GM06990 (cell line): ENCODE data around the gene STAT1.

ENCODE experiments used
- DNase-seq: peaks from one replicate; pipeline ENCODE4 v3.0.0-alpha.2; 2011; ENCODE audit not compliant: insufficient read length; ENCODE audit errors: extremely low read depth
- H3K27me3 ChIP-seq: replicated peaks from 2 replicates; pipeline ENCODE4 v1.6.0; 2011; ENCODE audit warnings: low read length; ENCODE audit not compliant: control insufficient read depth, insufficient read depth
- H3K36me3 ChIP-seq: 2 replicates; pipeline ENCODE4 v1.5.1; 2011; ENCODE audit warnings: low read length; ENCODE audit not compliant: control insufficient read depth, insufficient read depth
- H3K4me3 ChIP-seq: replicated peaks from 2 replicates; pipeline ENCODE4 v1.5.1; 2011; ENCODE audit warnings: low read depth, mild to moderate bottlenecking, control low read depth, low read length
- CTCF ChIP-seq: IDR thresholded peaks from 2 replicates; pipeline ENCODE4 v1.5.1; 2011; ENCODE audit warnings: low read length, control low read depth, mild to moderate bottlenecking, inconsistent platforms; ENCODE audit not compliant: insufficient read depth, poor library complexity, severe bottlenecking

STAT1 gene

GRCh38 chr2:190990132-190990531 is 23.8 kb downstream of the STAT1 start:
- Histone ChIP-seq H3K27me3 (no peaks in the 10 kb centered on the region), H3K4me3 (no peak overlapping the region), H3K36me3 (peaks cover 61% of the 10 kb centered on the region)
- no peak for DNase-seq
- no peak for TF ChIP-seq CTCF

GRCh38 chr2:190988910-190989309 is 25.1 kb downstream of the STAT1 start:
- no peak for TF ChIP-seq CTCF

GRCh38 chr2:190987938-190988337 is 26.0 kb downstream of the STAT1 start:
- Histone ChIP-seq H3K36me3 (peaks cover 58% of the 10 kb centered on the region), H3K27me3 (no peaks in the 10 kb centered on the region), H3K4me3 (no peak overlapping the region)
- DNase-seq, result no peak
- no peak for TF ChIP-seq CTCF

More at GRCh38 chr2:190988910-190989309, 25.1 kb downstream of the STAT1 start:
- Histone ChIP-seq H3K36me3 (peaks cover 60% of the 10 kb centered on the region), H3K27me3 (no peaks in the 10 kb centered on the region), H3K4me3 (no peak overlapping the region)
- no peak for DNase-seq

GRCh38 chr2:190987116-190987515 is 26.9 kb downstream of the STAT1 start:
- H3K27me3 ChIP-seq, result no peaks in the 10 kb centered on the region
- no peak for DNase-seq
- no peak for TF ChIP-seq CTCF
- H3K4me3 ChIP-seq, result no peak overlapping the region
- H3K36me3 ChIP-seq, result peaks cover 59% of the 10 kb centered on the region

- Histone ChIP-seq H3K36me3 (peaks cover 61% of the 10 kb centered on the region), H3K4me3 (no peak overlapping the region), H3K27me3 (no peaks in the 10 kb centered on the region)
- TF ChIP-seq CTCF, result no peak
- no peak for DNase-seq
These were observed 27.6 kb downstream of the STAT1 start for GRCh38 chr2:190986221-190986953.

GRCh38 chr2:190984595-190984994 is 29.4 kb downstream of the STAT1 start:
- no peaks in the 10 kb centered on the region for H3K27me3 ChIP-seq
- no peak overlapping the region for H3K4me3 ChIP-seq
- no peak for DNase-seq
- peaks cover 65% of the 10 kb centered on the region for H3K36me3 ChIP-seq
- no peak for TF ChIP-seq CTCF
